Fibroblast of upper back skin (primary cell): ENCODE results near the gene KRTAP9-8.
"Not testable (repeated sequence)": the region's sequence is repeated elsewhere in the genome, so short reads cannot be mapped to it uniquely, and the experiment has no call there.

Source experiments
- DNase-seq: peaks from one replicate; pipeline ENCODE4 v3.0.0-alpha.2; 2013

The KRTAP9-8 gene

GRCh38 chr17:41237949-41238437 is at the start of gene KRTAP9-8:
TSS of gene KRTAP9-8 (plus strand) at chr17:41237999. CDS start at chr17:41238052, 53 bp downstream.
- DNase-seq = not testable (repeated sequence)

GRCh38 chr17:41189837-41190318 is 47.9 kb upstream of the KRTAP9-8 start, which contains the start of gene KRTAP9-1:
TSS of gene KRTAP9-1 (plus strand) at chr17:41189887. CDS start at chr17:41189887, 0 bp downstream.
- not testable (repeated sequence) for DNase-seq

GRCh38 chr17:41190328-41190727 is 47.5 kb upstream of the KRTAP9-8 start:
- no peak for DNase-seq

GRCh38 chr17:41196068-41196467 is 41.7 kb upstream of the KRTAP9-8 start:
- no peak for DNase-seq

- DNase-seq = no peak
Observed at GRCh38 chr17:41199421-41200078, 38.2 kb upstream of the KRTAP9-8 start.

GRCh38 chr17:41211845-41212466 is 25.8 kb upstream of the KRTAP9-8 start:
- peak; percentile 9 for DNase-seq

GRCh38 chr17:41212524-41213169 is 25.2 kb upstream of the KRTAP9-8 start:
- no peak for DNase-seq

GRCh38 chr17:41215681-41216080 is 22.1 kb upstream of the KRTAP9-8 start:
- DNase-seq = no peak

- peak; percentile 3 for DNase-seq
Observed at GRCh38 chr17:41223821-41224220, 14.0 kb upstream of the KRTAP9-8 start.

GRCh38 chr17:41226051-41226450 is 11.7 kb upstream of the KRTAP9-8 start:
- no peak for DNase-seq

- not testable (repeated sequence) for DNase-seq
Observed at GRCh38 chr17:41226598-41227095, 11.2 kb upstream of the KRTAP9-8 start, which contains the start of gene KRTAP9-2. TSS of gene KRTAP9-2 (plus strand) at chr17:41226648. CDS start at chr17:41226655, 7 bp downstream.

GRCh38 chr17:41230094-41230493 is 7.7 kb upstream of the KRTAP9-8 start:
- DNase-seq = no peak

GRCh38 chr17:41231731-41232130 is 6.1 kb upstream of the KRTAP9-8 start:
- no peak for DNase-seq

- DNase-seq = not testable (repeated sequence)
Observed at GRCh38 chr17:41232399-41233105, 5.2 kb upstream of the KRTAP9-8 start, which contains the start of gene KRTAP9-3. TSS of gene KRTAP9-3 (plus strand) at chr17:41232449. CDS start at chr17:41232502, 53 bp downstream.

GRCh38 chr17:41237116-41237515 is 683 bp upstream of the KRTAP9-8 start:
- DNase-seq = not testable (repeated sequence)

- not testable (repeated sequence) for DNase-seq
Observed at GRCh38 chr17:41246995-41247787, 9.4 kb downstream of the KRTAP9-8 start.

- DNase-seq = not testable (repeated sequence)
Observed at GRCh38 chr17:41249637-41250240, 11.9 kb downstream of the KRTAP9-8 start, which contains the start of gene KRTAP9-4. TSS of gene KRTAP9-4 (plus strand) at chr17:41249687. CDS start at chr17:41249721, 34 bp downstream.

- no peak for DNase-seq
Observed at GRCh38 chr17:41251261-41251660, 13.5 kb downstream of the KRTAP9-8 start.

- DNase-seq = no peak
Observed at GRCh38 chr17:41254861-41255260, 17.1 kb downstream of the KRTAP9-8 start.

- peak; percentile 55 for DNase-seq
Observed at GRCh38 chr17:41255381-41256290, 17.8 kb downstream of the KRTAP9-8 start, which contains the start of gene KRTAP9-9. TSS of gene KRTAP9-9 (plus strand) at chr17:41255384.
